SU-DHL-6 (cell line): ENCODE results near the gene CSHL1.

ENCODE experiments used
- H2AFZ ChIP-seq: fragments of 200-600 bp; sonication (generic); 2 replicates; pipeline ENCODE4 v1.6.1; 2014; ENCODE audit warnings: low read depth, mild to moderate bottlenecking, moderate library complexity, mixed read lengths, antibody characterized with exemption, low read length; ENCODE audit not compliant: severe bottlenecking
- H3F3A ChIP-seq: fragments of 200-600 bp; shearing (Covaris generic); 2 replicates; pipeline ENCODE4 v1.6.0; 2016; ENCODE audit warnings: antibody characterized with exemption, mild to moderate bottlenecking; ENCODE audit not compliant: insufficient read depth
- H3K27ac ChIP-seq: fragments of 200-600 bp; sonication (generic); 2 replicates; pipeline ENCODE4 v1.5.1; 2016; ENCODE audit warnings: low read depth, mild to moderate bottlenecking, low read length, moderate library complexity, mixed read lengths
- H3K27me3 ChIP-seq: fragments of 200-600 bp; sonication (generic), shearing (Covaris generic); 2 replicates; pipeline ENCODE4 v1.6.0; 2014; ENCODE audit warnings: mild to moderate bottlenecking, low read length
- H3K36me3 ChIP-seq: fragments of 200-600 bp; sonication (generic); 2 replicates; pipeline ENCODE4 v1.6.1; 2014; ENCODE audit warnings: mild to moderate bottlenecking, low read length, mixed read lengths
- H3K4me2 ChIP-seq: fragments of 300-600, 200-600 bp; shearing (Covaris generic), sonication (generic); 2 replicates; pipeline ENCODE4 v1.6.0; 2014; ENCODE audit warnings: low read length, low read depth, mild to moderate bottlenecking; ENCODE audit not compliant: poor library complexity, severe bottlenecking
- H3K4me3 ChIP-seq: fragments of 200-600 bp; sonication (generic); 2 replicates; pipeline ENCODE4 v1.5.1; 2014; ENCODE audit warnings: antibody characterized with exemption, low read length, mild to moderate bottlenecking, mixed read lengths; ENCODE audit not compliant: insufficient read depth, poor library complexity, severe bottlenecking
- H3K79me2 ChIP-seq: fragments of 200-600 bp; sonication (generic); 2 replicates; pipeline ENCODE4 v1.6.1; 2014; ENCODE audit warnings: mild to moderate bottlenecking, low read length, moderate library complexity; ENCODE audit not compliant: insufficient read depth
- H3K9ac ChIP-seq: fragments of 200-600 bp; sonication (generic); 2 replicates; pipeline ENCODE4 v1.7.0; 2014; ENCODE audit warnings: mild to moderate bottlenecking, low read length
- H3K9me2 ChIP-seq: fragments of 200-600 bp; sonication (generic); replicated peaks from 2 replicates; pipeline ENCODE4 v1.6.1; 2014; ENCODE audit warnings: low read length; ENCODE audit not compliant: insufficient read depth
- H3K9me3 ChIP-seq: fragments of 200-600 bp; sonication (generic); 2 replicates; pipeline ENCODE4 v1.6.1; 2014; ENCODE audit warnings: low read length, mixed read lengths; ENCODE audit not compliant: insufficient read depth
- H4K20me1 ChIP-seq: fragments of 200-600 bp; sonication (generic); 2 replicates; pipeline ENCODE4 v1.6.1; 2014; ENCODE audit warnings: low read depth, mild to moderate bottlenecking, antibody characterized with exemption, low read length, moderate library complexity, mixed read lengths
- EZH2phosphoT487 ChIP-seq: fragments of 200-600 bp; sonication (generic), shearing (Covaris generic); conservative IDR thresholded peaks from 2 replicates; pipeline ENCODE4 v1.6.1; 2018; ENCODE audit warnings: mild to moderate bottlenecking, antibody characterized with exemption, low read length, moderate library complexity, mixed read lengths
- TF ChIP-seq, protein P1 (sequence below): fragments of 200-600 bp; sonication (generic); IDR thresholded peaks from one replicate; pipeline ENCODE4 v1.5.1; 2017; ENCODE audit warnings: antibody characterized with exemption, mild to moderate bottlenecking, low read length, moderate library complexity; ENCODE audit not compliant: insufficient read depth, poor library complexity, severe bottlenecking

The CSHL1 gene

DNA sequence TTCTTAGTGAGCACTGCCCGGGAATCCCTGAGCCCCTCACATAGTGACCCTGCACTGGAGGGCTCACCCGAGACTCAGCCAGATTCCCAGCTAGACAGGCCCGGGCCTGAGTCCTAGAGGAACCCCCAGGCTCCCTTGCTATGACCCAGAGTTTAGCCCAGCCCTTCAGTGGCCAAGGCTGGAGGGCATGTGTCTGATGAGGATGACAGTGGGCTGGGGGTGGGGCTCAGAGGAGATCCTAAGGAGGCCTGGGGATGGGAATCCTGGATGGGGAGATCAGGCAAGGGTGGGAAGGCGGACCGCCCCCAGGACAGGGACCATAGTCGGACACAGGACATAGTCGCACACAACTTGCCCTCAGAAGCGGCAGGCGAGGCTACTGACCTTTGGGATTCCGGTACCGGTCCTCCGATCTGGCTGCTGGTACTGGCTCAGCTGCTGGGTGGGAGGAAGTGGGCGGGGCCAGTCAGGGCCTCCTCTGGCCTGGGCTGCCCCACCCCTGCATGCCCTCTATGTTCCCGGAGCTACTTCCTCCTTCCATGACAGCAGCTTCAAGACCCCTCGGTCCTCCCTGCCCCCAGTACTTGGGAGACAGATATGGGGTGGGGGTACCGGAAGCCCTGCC is 20.0 kb upstream of the CSHL1 start:
- Histone ChIP-seq H3K36me3 (peaks cover 7% of the 10 kb centered on the region; the same call in 1 of the 2 replicates), H3K9me3 (no peaks in the 10 kb centered on the region), H3K9ac (peak overlapping the region; percentile 100), H4K20me1 (no peaks in the 10 kb centered on the region), H3K27ac (peak overlapping the region; percentile 98), H3K4me3 (peak overlapping the region; percentile 100), H2AFZ (no peak overlapping the region), H3K27me3 (no peaks in the 10 kb centered on the region), H3F3A (peaks cover 61% of the 10 kb centered on the region), H3K9me2 (no peaks in the 10 kb centered on the region), H3K4me2 (peak overlapping the region; percentile 89), H3K79me2 (peaks cover 32% of the 10 kb centered on the region)
- no peak for TF ChIP-seq EZH2phosphoT487
- TF ChIP-seq, protein P1, sequence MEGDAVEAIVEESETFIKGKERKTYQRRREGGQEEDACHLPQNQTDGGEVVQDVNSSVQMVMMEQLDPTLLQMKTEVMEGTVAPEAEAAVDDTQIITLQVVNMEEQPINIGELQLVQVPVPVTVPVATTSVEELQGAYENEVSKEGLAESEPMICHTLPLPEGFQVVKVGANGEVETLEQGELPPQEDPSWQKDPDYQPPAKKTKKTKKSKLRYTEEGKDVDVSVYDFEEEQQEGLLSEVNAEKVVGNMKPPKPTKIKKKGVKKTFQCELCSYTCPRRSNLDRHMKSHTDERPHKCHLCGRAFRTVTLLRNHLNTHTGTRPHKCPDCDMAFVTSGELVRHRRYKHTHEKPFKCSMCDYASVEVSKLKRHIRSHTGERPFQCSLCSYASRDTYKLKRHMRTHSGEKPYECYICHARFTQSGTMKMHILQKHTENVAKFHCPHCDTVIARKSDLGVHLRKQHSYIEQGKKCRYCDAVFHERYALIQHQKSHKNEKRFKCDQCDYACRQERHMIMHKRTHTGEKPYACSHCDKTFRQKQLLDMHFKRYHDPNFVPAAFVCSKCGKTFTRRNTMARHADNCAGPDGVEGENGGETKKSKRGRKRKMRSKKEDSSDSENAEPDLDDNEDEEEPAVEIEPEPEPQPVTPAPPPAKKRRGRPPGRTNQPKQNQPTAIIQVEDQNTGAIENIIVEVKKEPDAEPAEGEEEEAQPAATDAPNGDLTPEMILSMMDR: no peak

DNA sequence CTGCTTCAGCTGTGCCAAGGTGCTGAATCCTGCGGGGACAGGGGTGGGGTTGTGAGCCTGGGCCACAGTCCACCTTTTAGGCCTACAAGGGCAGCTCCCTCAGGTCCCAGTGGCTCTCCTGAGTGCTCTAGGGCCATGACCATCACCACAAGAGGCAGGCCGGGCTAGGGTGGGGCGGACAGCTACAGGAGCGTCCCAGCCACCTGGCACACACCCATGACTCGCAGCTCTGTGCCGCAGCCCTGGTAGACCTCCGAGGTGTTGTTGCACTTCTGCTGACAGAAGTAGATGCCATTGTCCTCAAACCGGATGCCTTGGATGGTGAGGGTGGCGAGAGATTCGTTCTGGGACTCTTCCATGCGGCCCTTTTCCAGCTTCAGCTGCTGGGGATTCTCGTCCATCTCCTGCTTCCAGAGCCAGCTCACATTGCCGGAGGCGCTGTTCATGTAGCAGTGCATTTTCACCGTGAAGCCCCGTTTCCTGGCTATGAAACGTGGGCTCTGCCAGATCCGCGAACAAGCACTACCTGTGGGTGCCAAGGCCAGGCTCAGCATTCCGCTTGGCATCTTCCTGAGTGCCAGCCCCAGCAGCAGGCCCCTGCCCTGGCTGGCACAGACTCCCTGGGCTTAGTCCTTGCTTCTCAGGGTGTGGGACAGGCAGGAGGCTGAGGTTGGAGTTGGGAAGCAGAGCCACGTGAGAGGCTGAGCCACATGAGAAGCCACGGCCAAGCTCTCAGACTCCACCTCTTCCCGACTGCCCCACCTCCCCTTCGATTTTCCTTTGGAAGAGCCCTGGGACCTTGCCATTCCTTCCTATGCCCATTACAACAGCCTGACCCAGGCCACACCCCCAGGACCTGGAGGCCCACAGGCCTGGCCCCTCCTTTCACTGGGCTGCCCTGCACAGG is 19.1 kb upstream of the CSHL1 start:
- H3K4me2 ChIP-seq: peak overlapping the region; percentile 89
- H3K9ac ChIP-seq: peak overlapping the region; percentile 100
- H3K27me3 ChIP-seq: no peaks in the 10 kb centered on the region
- H3K36me3 ChIP-seq: peaks cover 7% of the 10 kb centered on the region; the same call in 1 of the 2 replicates
- H3F3A ChIP-seq: peaks cover 71% of the 10 kb centered on the region
- no peak overlapping the region for H2AFZ ChIP-seq
- no peaks in the 10 kb centered on the region for H3K9me3 ChIP-seq
- peak overlapping the region; percentile 100 for H3K4me3 ChIP-seq
- H3K79me2 ChIP-seq: peaks cover 32% of the 10 kb centered on the region
- peak overlapping the region; percentile 98 for H3K27ac ChIP-seq
- H3K9me2 ChIP-seq: no peaks in the 10 kb centered on the region
- TF ChIP-seq, protein P1: no peak
- TF ChIP-seq EZH2phosphoT487: no peak
- H4K20me1 ChIP-seq: no peaks in the 10 kb centered on the region

DNA sequence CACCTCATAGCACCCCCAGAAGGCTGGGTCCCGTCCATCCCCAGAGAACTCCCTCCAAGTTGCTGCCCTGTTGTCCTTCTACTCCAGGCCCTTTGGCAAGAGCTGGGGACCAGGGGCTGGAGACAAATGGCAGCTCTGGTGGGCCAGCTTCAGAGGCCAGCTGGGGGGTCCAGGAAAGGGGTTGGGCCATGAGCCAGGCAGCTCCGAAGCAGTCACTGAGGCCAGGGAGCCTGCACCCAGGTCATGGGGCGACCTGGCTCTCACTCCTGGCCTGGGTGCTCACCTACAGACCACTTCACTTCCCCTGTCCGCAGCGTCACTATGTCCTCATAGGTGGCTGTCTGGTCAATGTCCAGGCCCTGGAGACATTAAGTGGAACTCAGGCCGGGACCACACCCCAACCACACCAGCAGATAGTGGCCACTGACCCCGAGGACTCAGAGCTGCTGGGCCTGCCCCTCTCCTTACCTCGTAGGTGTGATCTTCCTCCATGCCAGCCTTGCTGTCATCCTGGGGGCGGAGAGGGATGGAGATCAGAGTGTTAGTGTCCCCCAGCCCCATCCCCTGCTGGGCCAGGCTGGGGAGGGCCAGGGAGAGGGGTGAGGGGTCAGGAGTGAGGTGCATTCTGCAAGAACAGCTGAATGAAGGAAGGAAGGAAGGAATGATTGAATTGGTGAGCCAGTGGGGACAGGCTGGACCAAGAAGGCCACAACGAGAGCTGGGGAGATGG is 18.1 kb upstream of the CSHL1 start:
- TF ChIP-seq, protein P1: no peak
- TF ChIP-seq EZH2phosphoT487: no peak
- peak overlapping the region; percentile 98 for H3K27ac ChIP-seq
- no peaks in the 10 kb centered on the region for H3K9me2 ChIP-seq
- peaks cover 77% of the 10 kb centered on the region for H3F3A ChIP-seq
- peaks cover 32% of the 10 kb centered on the region for H3K79me2 ChIP-seq
- H3K4me2 ChIP-seq: peak overlapping the region; percentile 89
- H3K27me3 ChIP-seq: no peaks in the 10 kb centered on the region
- peaks cover 7% of the 10 kb centered on the region; the same call in 1 of the 2 replicates for H3K36me3 ChIP-seq
- no peaks in the 10 kb centered on the region for H3K9me3 ChIP-seq
- H3K9ac ChIP-seq: peak overlapping the region; percentile 100
- H2AFZ ChIP-seq: no peak overlapping the region
- peak overlapping the region; percentile 100 for H3K4me3 ChIP-seq
- H4K20me1 ChIP-seq: no peaks in the 10 kb centered on the region
